WTC11 (cell line): ENCODE data around the gene RIPOR1. TPM values are rescaled to one million over a fixed set of nuclear protein-coding genes. Genes with fewer than 3 reads are reported as not detected.

ENCODE experiments used
- ATAC-seq: fragments of 200-7000 bp; cut with Tn5 transposase; 2 replicates; pipeline ENCODE4 v1.10.0; 2021; ENCODE audit warnings: mild to moderate bottlenecking, moderate library complexity
- CTCF ChIA-PET: fragments of 300-600 bp; sonication (Branson Sonifier 250); formaldehyde crosslinking; loops from one replicate; lab custom pipeline; 2021; ENCODE audit warnings: antibody characterized with exemption; lab: Charles Lee
- POLR2A ChIA-PET: fragments of 350-600 bp; sonication (Branson Sonifier 250); formaldehyde crosslinking; loops from one replicate; lab custom pipeline; 2021; ENCODE audit warnings: antibody characterized with exemption; lab: Charles Lee
- DNase-seq: peaks from one replicate; pipeline ENCODE4 v3.0.0; 2021; ENCODE audit warnings: low spot score
- H3K27ac Mint-ChIP-seq: 2 replicates; pipeline ENCODE4 v1.8.0; 2021; ENCODE audit warnings: mixed read lengths
- H3K27me3 Mint-ChIP-seq: 2 replicates; pipeline ENCODE4 v1.8.0; 2021; ENCODE audit warnings: low read depth, mild to moderate bottlenecking, moderate library complexity, mixed read lengths
- H3K36me3 Mint-ChIP-seq: 2 replicates; pipeline ENCODE4 v1.8.0; 2021; ENCODE audit warnings: mixed read lengths
- H3K4me1 Mint-ChIP-seq: 2 replicates; pipeline ENCODE4 v1.8.0; 2022; ENCODE audit warnings: mixed read lengths
- H3K4me3 Mint-ChIP-seq: 2 replicates; pipeline ENCODE4 v1.8.0; 2021; ENCODE audit warnings: mild to moderate bottlenecking, moderate library complexity, mixed read lengths
- H3K9me3 Mint-ChIP-seq: 2 replicates; pipeline ENCODE4 v1.8.0; 2021; ENCODE audit warnings: mixed read lengths
- ATF2 ChIP-seq: sonication (generic); formaldehyde crosslinking; IDR thresholded peaks from 2 replicates; pipeline ENCODE4 v1.8.1; 2022; ENCODE audit warnings: low read depth, missing genetic modification reagents, borderline replicate concordance
- EMX1 ChIP-seq: fragments of 250-450 bp; sonication (Bioruptor Pico); IDR thresholded peaks from 2 replicates; pipeline ENCODE4 v1.8.0; 2021; ENCODE audit warnings: mild to moderate bottlenecking
- ERG ChIP-seq: fragments of 250-450 bp; sonication (Bioruptor Pico); IDR thresholded peaks from 2 replicates; pipeline ENCODE4 v1.8.0; 2021; ENCODE audit warnings: mild to moderate bottlenecking
- FOXP1 ChIP-seq: sonication (generic); formaldehyde crosslinking; IDR thresholded peaks from 2 replicates; pipeline ENCODE4 v1.8.0; 2022; ENCODE audit warnings: missing genetic modification reagents, mild to moderate bottlenecking, moderate library complexity, borderline replicate concordance
- FOXP4 ChIP-seq: sonication (generic); formaldehyde crosslinking; IDR thresholded peaks from 2 replicates; pipeline ENCODE4 v1.8.0; 2022; ENCODE audit warnings: mild to moderate bottlenecking, missing genetic modification reagents
- GRHL2 ChIP-seq: fragments of 250-450 bp; sonication (Bioruptor Pico); IDR thresholded peaks from 2 replicates; pipeline ENCODE4 v1.8.0; 2022; ENCODE audit warnings: mild to moderate bottlenecking, moderate library complexity; ENCODE audit not compliant: insufficient replicate concordance, severe bottlenecking
- MYBL2 ChIP-seq: sonication (generic); formaldehyde crosslinking; IDR thresholded peaks from 2 replicates; pipeline ENCODE4 v1.8.1; 2023; ENCODE audit warnings: mild to moderate bottlenecking, moderate library complexity, missing genetic modification reagents
- NR1H2 ChIP-seq: sonication (generic); formaldehyde crosslinking; IDR thresholded peaks from 2 replicates; pipeline ENCODE4 v1.9.0; 2021; ENCODE audit warnings: mild to moderate bottlenecking, moderate library complexity, missing genetic modification reagents
- PRRX2 ChIP-seq: fragments of 250-450 bp; sonication (Bioruptor Pico); IDR thresholded peaks from 2 replicates; pipeline ENCODE4 v1.8.0; 2021; ENCODE audit warnings: mild to moderate bottlenecking
- SMAD3 ChIP-seq: sonication (generic); formaldehyde crosslinking; IDR thresholded peaks from 2 replicates; pipeline ENCODE4 v1.8.0; 2022; ENCODE audit warnings: missing genetic modification reagents, mild to moderate bottlenecking, borderline replicate concordance
- SMAD4 ChIP-seq: sonication (generic); formaldehyde crosslinking; IDR thresholded peaks from 2 replicates; pipeline ENCODE4 v1.8.0; 2022; ENCODE audit warnings: mild to moderate bottlenecking, missing genetic modification reagents
- SP1 ChIP-seq: sonication (generic); formaldehyde crosslinking; conservative IDR thresholded peaks from 2 replicates; pipeline ENCODE4 v1.8.1; 2022; ENCODE audit warnings: missing genetic modification reagents
- STAT6 ChIP-seq: sonication (generic); formaldehyde crosslinking; conservative IDR thresholded peaks from 2 replicates; pipeline ENCODE4 v1.8.1; 2023; ENCODE audit warnings: mild to moderate bottlenecking, low read depth, missing genetic modification reagents, moderate library complexity
- ZNF219 ChIP-seq: sonication (generic); formaldehyde crosslinking; IDR thresholded peaks from 2 replicates; pipeline ENCODE4 v1.8.0; 2023; ENCODE audit warnings: missing genetic modification reagents, mild to moderate bottlenecking, borderline replicate concordance
- ZNF232 ChIP-seq: sonication (generic); formaldehyde crosslinking; IDR thresholded peaks from 2 replicates; pipeline ENCODE4 v1.8.0; 2022; ENCODE audit warnings: mild to moderate bottlenecking, missing genetic modification reagents
- ZNF263 ChIP-seq: sonication (generic); formaldehyde crosslinking; IDR thresholded peaks from 2 replicates; pipeline ENCODE4 v1.8.1; 2022; ENCODE audit warnings: low read depth, mild to moderate bottlenecking, moderate library complexity, missing genetic modification reagents
- ZNF671 ChIP-seq: fragments of 250-450 bp; sonication (Bioruptor Pico); IDR thresholded peaks from 2 replicates; pipeline ENCODE4 v1.8.0; 2021; ENCODE audit warnings: mild to moderate bottlenecking
- total RNA-seq: library from RNA; stranded (reverse); gene quantifications from 3 replicates; pipeline ENCODE4 v1.2.3, GENCODE V29; 2021
- TF ChIP-seq, protein P1 (sequence below): sonication (generic); formaldehyde crosslinking; IDR thresholded peaks from 2 replicates; pipeline ENCODE4 v1.8.1; 2022; ENCODE audit warnings: low read depth, mild to moderate bottlenecking, moderate library complexity, missing genetic modification reagents, borderline replicate concordance
- TF ChIP-seq, protein P2 (sequence below): fragments of 250-450 bp; sonication (Bioruptor Pico); IDR thresholded peaks from 2 replicates; pipeline ENCODE4 v2.1.2; 2022; ENCODE audit warnings: mild to moderate bottlenecking, moderate library complexity

The RIPOR1 gene
- total RNA-seq, 1 experiment from 2014 or later = 14.9 TPM

DNA sequence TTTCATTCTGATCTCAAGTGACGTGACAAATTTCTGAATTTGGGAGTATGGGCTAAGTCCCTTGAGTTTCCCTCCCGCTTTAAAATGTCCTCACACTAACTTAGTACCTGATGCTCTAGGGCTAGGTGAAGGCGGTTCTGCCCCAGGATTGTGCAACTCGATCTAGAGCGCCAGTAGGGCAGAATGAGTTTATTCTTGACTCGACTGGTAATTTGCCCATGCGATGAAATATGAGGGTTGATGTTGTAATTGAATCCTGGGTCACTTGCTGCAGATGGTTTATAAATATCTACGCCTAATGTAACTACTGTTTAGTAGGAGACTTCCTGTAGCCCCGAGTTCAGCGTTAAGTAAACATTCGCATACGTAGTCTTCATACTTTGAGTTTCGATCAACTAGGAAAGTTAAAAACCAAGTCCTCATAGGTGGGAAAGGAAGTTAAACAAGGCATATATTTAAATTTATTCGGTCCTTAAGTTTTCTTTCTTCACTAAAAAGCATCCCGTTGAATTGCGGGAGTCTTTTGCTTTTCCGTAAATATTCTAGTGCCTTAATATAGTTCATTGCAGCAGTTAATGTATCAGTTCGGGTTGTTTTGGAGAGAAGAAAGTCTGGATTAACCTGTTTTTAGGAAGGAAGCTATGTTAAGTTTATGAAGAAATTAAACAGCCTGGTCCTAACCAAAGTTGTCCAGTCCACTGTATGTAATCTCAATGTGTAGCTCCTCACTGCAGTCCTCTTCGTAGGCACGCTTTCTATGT, 35.3 kb downstream of the RIPOR1 start:
- ChIA-PET CTCF (interaction anchor here (0.5 to 5.3 kb wide), 17 partner anchors 16 to 257 kb away, joined by 3 to 72 read pairs (median 6); partner anchors contain the start of genes ACD, C16orf86, CARMIL2 and ENKD1), POLR2A (interaction anchor here (1.4 to 1.8 kb wide), 3 partner anchors 17 to 99 kb away, joined by 3 to 9 read pairs (median 6); no protein-coding TSS in a partner anchor)
- Mint-ChIP-seq H3K4me3 (peak overlapping the region; percentile 93), H3K4me1 (peaks cover 18% of the 10 kb centered on the region), H3K9me3 (no peaks in the 10 kb centered on the region), H3K36me3 (no peaks in the 10 kb centered on the region), H3K27ac (peak overlapping the region; percentile 99), H3K27me3 (no peaks in the 10 kb centered on the region)
- no peak for TF ChIP-seq STAT6 (CRISPR knock-in tag)
- no peak for TF ChIP-seq GRHL2 (CRISPR knock-in tag)
- TF ChIP-seq, protein P1, sequence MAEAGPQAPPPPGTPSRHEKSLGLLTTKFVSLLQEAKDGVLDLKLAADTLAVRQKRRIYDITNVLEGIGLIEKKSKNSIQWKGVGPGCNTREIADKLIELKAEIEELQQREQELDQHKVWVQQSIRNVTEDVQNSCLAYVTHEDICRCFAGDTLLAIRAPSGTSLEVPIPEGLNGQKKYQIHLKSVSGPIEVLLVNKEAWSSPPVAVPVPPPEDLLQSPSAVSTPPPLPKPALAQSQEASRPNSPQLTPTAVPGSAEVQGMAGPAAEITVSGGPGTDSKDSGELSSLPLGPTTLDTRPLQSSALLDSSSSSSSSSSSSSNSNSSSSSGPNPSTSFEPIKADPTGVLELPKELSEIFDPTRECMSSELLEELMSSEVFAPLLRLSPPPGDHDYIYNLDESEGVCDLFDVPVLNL (CRISPR knock-in tag) = no peak
- TF ChIP-seq ZNF232 = no peak
- no peak for TF ChIP-seq SMAD4 (CRISPR knock-in tag)
- no peak for TF ChIP-seq ZNF263 (CRISPR knock-in tag)
- no peak for TF ChIP-seq FOXP4
- no peak for TF ChIP-seq FOXP1 (CRISPR knock-in tag)
- no peak for TF ChIP-seq SMAD3 (CRISPR knock-in tag)
- TF ChIP-seq EMX1 (CRISPR knock-in tag) = no peak
- TF ChIP-seq ERG (CRISPR knock-in tag) = no peak
- no peak for TF ChIP-seq ZNF671 (CRISPR knock-in tag)
- no peak for TF ChIP-seq PRRX2 (CRISPR knock-in tag)
- TF ChIP-seq ZNF219 (CRISPR knock-in tag) = no peak
- no peak for TF ChIP-seq ATF2 (CRISPR knock-in tag)
- TF ChIP-seq, protein P2, sequence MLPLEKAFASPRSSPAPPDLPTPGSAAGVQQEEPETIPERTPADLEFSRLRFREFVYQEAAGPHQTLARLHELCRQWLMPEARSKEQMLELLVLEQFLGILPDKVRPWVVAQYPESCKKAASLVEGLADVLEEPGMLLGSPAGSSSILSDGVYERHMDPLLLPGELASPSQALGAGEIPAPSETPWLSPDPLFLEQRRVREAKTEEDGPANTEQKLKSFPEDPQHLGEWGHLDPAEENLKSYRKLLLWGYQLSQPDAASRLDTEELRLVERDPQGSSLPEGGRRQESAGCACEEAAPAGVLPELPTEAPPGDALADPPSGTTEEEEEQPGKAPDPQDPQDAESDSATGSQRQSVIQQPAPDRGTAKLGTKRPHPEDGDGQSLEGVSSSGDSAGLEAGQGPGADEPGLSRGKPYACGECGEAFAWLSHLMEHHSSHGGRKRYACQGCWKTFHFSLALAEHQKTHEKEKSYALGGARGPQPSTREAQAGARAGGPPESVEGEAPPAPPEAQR (CRISPR knock-in tag) = no peak
- TF ChIP-seq SP1 (CRISPR knock-in tag) = no peak
- no peak for TF ChIP-seq NR1H2 (CRISPR knock-in tag)
- TF ChIP-seq MYBL2 (CRISPR knock-in tag) = no peak
- no peak for ATAC-seq
- no peak for DNase-seq
